Spleen (tissue), 7 donors: Measurements from ENCODE around the gene NHSL1.

Experiments used
- CTCF ChIP-seq, 11 experiments: fragments of 200-600 bp in 7 of 11; fragments of 450-650 bp in 4 of 11; sonication (generic) in 4 of 11; IDR thresholded peaks in 8 of 11; conservative IDR thresholded peaks in 3 of 11; 1 replicate in 7 of 11; 2 replicates in 4 of 11; pipeline versions ENCODE4 v1.4.0 to v1.8.0; 2016 to 2021; ENCODE audit warnings: antibody characterized with exemption in 11 of 11, inconsistent platforms in 4 of 11, mild to moderate bottlenecking in 1 of 11
- POLR2A ChIP-seq, 3 donors: fragments of 450-650 bp; IDR thresholded peaks; one replicate each; pipeline ENCODE4 v1.5.1; 2017; ENCODE audit warnings: antibody characterized with exemption in 3 of 3, mild to moderate bottlenecking in 1 of 3
- POLR2AphosphoS5 ChIP-seq, 3 donors: sonication (generic); formaldehyde crosslinking; IDR thresholded peaks; one replicate each; pipeline ENCODE4 v1.5.1; 2017; ENCODE audit warnings: antibody characterized with exemption in 3 of 3
- donor health status: DM: no; HTN: no; CAD: no; lungs with moderate emphysema.
- donor health status: DM: no; HTN: no; CAD: no.
- donor health status: DM: no; HTN: no; CAD: no.

DNA sequence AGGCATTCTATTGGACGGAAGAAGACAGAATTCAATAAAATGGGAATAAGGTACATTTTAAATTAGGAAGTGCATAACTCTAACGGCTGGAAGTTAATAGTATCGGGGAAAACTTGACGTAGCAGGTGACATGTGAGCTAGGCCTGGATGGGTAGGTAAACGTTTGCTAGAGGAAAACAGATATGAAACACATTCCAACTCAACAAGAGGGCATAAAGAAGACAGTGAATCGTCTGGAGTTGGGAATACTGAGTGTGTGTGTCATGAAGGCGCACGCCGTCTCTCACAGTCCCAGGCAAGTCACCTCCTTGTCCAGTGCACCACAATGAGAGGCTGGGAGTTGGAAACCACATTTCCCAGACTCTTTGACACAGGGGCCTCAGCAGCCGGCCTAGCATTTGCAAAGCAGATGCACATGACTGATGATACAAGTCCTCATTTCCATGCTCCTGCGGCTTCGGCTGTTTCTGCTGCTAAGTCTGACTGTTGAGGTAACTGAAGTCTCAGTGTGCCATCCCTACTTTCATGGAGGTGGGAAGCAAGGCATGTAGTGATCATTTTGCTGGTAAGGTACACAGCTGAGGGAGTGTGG, 16.5 kb upstream of the NHSL1 start:
- TF ChIP-seq CTCF (IDR thresholded peaks at IDR 0.05 in 8 of 11, conservative IDR thresholded peaks at IDR 0.05 in 3 of 11) = no peak
- no peak for TF ChIP-seq POLR2A (IDR thresholded peaks at IDR 0.05)
- TF ChIP-seq POLR2AphosphoS5 (IDR thresholded peaks at IDR 0.05) = no peak
